SU-DHL-6 (cell line): ENCODE measurements around the gene HK1.

Experiments
- H2AFZ ChIP-seq: fragments of 200-600 bp; sonication (generic); 2 replicates; pipeline ENCODE4 v1.6.1; 2014; ENCODE audit warnings: low read depth, mild to moderate bottlenecking, moderate library complexity, mixed read lengths, antibody characterized with exemption, low read length; ENCODE audit not compliant: severe bottlenecking
- H3F3A ChIP-seq: fragments of 200-600 bp; shearing (Covaris generic); 2 replicates; pipeline ENCODE4 v1.6.0; 2016; ENCODE audit warnings: antibody characterized with exemption, mild to moderate bottlenecking; ENCODE audit not compliant: insufficient read depth
- H3K27ac ChIP-seq: fragments of 200-600 bp; sonication (generic); 2 replicates; pipeline ENCODE4 v1.5.1; 2016; ENCODE audit warnings: low read depth, mild to moderate bottlenecking, low read length, moderate library complexity, mixed read lengths
- H3K27me3 ChIP-seq: fragments of 200-600 bp; sonication (generic), shearing (Covaris generic); 2 replicates; pipeline ENCODE4 v1.6.0; 2014; ENCODE audit warnings: mild to moderate bottlenecking, low read length
- H3K36me3 ChIP-seq: fragments of 200-600 bp; sonication (generic); 2 replicates; pipeline ENCODE4 v1.6.1; 2014; ENCODE audit warnings: mild to moderate bottlenecking, low read length, mixed read lengths
- H3K4me2 ChIP-seq: fragments of 300-600, 200-600 bp; shearing (Covaris generic), sonication (generic); 2 replicates; pipeline ENCODE4 v1.6.0; 2014; ENCODE audit warnings: low read length, low read depth, mild to moderate bottlenecking; ENCODE audit not compliant: poor library complexity, severe bottlenecking
- H3K4me3 ChIP-seq: fragments of 200-600 bp; sonication (generic); 2 replicates; pipeline ENCODE4 v1.5.1; 2014; ENCODE audit warnings: antibody characterized with exemption, low read length, mild to moderate bottlenecking, mixed read lengths; ENCODE audit not compliant: insufficient read depth, poor library complexity, severe bottlenecking
- H3K79me2 ChIP-seq: fragments of 200-600 bp; sonication (generic); 2 replicates; pipeline ENCODE4 v1.6.1; 2014; ENCODE audit warnings: mild to moderate bottlenecking, low read length, moderate library complexity; ENCODE audit not compliant: insufficient read depth
- H3K9ac ChIP-seq: fragments of 200-600 bp; sonication (generic); 2 replicates; pipeline ENCODE4 v1.7.0; 2014; ENCODE audit warnings: mild to moderate bottlenecking, low read length
- H3K9me2 ChIP-seq: fragments of 200-600 bp; sonication (generic); replicated peaks from 2 replicates; pipeline ENCODE4 v1.6.1; 2014; ENCODE audit warnings: low read length; ENCODE audit not compliant: insufficient read depth
- H3K9me3 ChIP-seq: fragments of 200-600 bp; sonication (generic); 2 replicates; pipeline ENCODE4 v1.6.1; 2014; ENCODE audit warnings: low read length, mixed read lengths; ENCODE audit not compliant: insufficient read depth
- H4K20me1 ChIP-seq: fragments of 200-600 bp; sonication (generic); 2 replicates; pipeline ENCODE4 v1.6.1; 2014; ENCODE audit warnings: low read depth, mild to moderate bottlenecking, antibody characterized with exemption, low read length, moderate library complexity, mixed read lengths
- CTCF ChIP-seq: fragments of 200-600 bp; sonication (generic); IDR thresholded peaks from one replicate; pipeline ENCODE4 v1.5.1; 2017; ENCODE audit warnings: antibody characterized with exemption, mild to moderate bottlenecking, low read length, moderate library complexity; ENCODE audit not compliant: insufficient read depth, poor library complexity, severe bottlenecking
- EZH2phosphoT487 ChIP-seq: fragments of 200-600 bp; sonication (generic), shearing (Covaris generic); conservative IDR thresholded peaks from 2 replicates; pipeline ENCODE4 v1.6.1; 2018; ENCODE audit warnings: mild to moderate bottlenecking, antibody characterized with exemption, low read length, moderate library complexity, mixed read lengths

The HK1 gene

DNA sequence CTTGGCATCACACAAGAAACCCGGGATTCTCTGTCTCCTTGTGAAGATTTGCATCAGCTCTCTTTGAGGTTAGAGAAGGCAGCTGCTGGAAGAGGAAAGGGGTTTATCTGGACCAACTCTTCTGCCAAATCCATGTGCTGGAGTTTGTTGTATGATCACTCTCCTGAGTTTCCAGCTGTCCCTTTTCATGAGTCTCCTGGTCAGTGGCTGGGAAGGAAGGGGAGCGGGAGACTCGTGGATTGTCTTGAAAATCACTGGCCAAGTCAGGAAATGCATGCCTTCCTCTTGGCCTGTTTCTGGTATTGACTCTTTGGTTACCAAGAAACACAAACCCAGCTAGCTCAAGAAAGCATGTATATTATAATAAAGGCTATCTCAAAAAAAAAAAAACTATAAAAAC is 99.6 kb downstream of the HK1 start:
- peaks cover 3% of the 10 kb centered on the region; the same call in 1 of the 2 replicates for H3K36me3 ChIP-seq
- H3K4me3 ChIP-seq, result no peak overlapping the region
- H4K20me1 ChIP-seq, result no peaks in the 10 kb centered on the region
- no peaks in the 10 kb centered on the region for H3K9me3 ChIP-seq
- no peak for TF ChIP-seq EZH2phosphoT487
- no peak for TF ChIP-seq CTCF
- no peak overlapping the region for H2AFZ ChIP-seq
- no peaks in the 10 kb centered on the region for H3K27me3 ChIP-seq
- H3K9me2 ChIP-seq, result no peaks in the 10 kb centered on the region
- H3K9ac ChIP-seq, result no peak overlapping the region
- no peaks in the 10 kb centered on the region for H3F3A ChIP-seq
- no peak overlapping the region for H3K27ac ChIP-seq
- H3K79me2 ChIP-seq, result no peaks in the 10 kb centered on the region
- H3K4me2 ChIP-seq, result no peak overlapping the region

DNA sequence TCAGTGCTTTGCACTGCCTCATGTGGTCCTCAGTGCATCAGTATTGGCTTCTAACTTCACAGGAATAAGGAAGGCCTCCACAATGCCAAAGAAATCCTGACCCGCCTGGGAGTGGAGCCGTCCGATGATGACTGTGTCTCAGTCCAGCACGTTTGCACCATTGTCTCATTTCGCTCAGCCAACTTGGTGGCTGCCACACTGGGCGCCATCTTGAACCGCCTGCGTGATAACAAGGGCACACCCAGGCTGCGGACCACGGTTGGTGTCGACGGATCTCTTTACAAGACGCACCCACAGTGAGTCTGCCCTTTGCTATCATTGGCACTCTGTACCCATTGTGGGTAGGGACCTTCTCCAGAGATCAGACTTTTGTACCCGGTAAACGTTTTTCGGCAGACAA is 101.5 kb downstream of the HK1 start:
- H3K4me3 ChIP-seq, result no peak overlapping the region
- no peak overlapping the region for H3K9ac ChIP-seq
- H3K36me3 ChIP-seq, result peaks cover 3% of the 10 kb centered on the region; the same call in 1 of the 2 replicates
- H3K27me3 ChIP-seq, result no peaks in the 10 kb centered on the region
- no peak overlapping the region for H2AFZ ChIP-seq
- H3K79me2 ChIP-seq, result no peaks in the 10 kb centered on the region
- TF ChIP-seq CTCF (no peak), EZH2phosphoT487 (no peak)
- no peaks in the 10 kb centered on the region for H3F3A ChIP-seq
- H4K20me1 ChIP-seq, result no peaks in the 10 kb centered on the region
- no peak overlapping the region for H3K27ac ChIP-seq
- no peaks in the 10 kb centered on the region for H3K9me3 ChIP-seq
- no peak overlapping the region for H3K4me2 ChIP-seq
- no peaks in the 10 kb centered on the region for H3K9me2 ChIP-seq

GRCh38 chr10:69382382-69383117 is 104.3 kb downstream of the HK1 start:
- Histone ChIP-seq H3K9ac (no peak overlapping the region), H3K9me2 (no peaks in the 10 kb centered on the region), H3F3A (no peaks in the 10 kb centered on the region), H4K20me1 (no peaks in the 10 kb centered on the region), H3K27ac (no peak overlapping the region), H3K4me2 (no peak overlapping the region), H3K9me3 (no peaks in the 10 kb centered on the region), H2AFZ (no peak overlapping the region), H3K36me3 (peaks cover 3% of the 10 kb centered on the region; the same call in 1 of the 2 replicates), H3K4me3 (no peak overlapping the region), H3K27me3 (no peaks in the 10 kb centered on the region), H3K79me2 (no peaks in the 10 kb centered on the region)
- TF ChIP-seq CTCF (no peak), EZH2phosphoT487 (no peak)
